Stomach (tissue), 4 donors: ENCODE data around the gene ADRA2A.

ENCODE experiments used
- EP300 ChIP-seq: sonication (generic); formaldehyde crosslinking; IDR thresholded peaks from one replicate; pipeline ENCODE4 v1.6.1; 2017; ENCODE audit warnings: antibody characterized with exemption
- POLR2A ChIP-seq, 4 donors: fragments of 450-650 bp; IDR thresholded peaks; one replicate each; pipeline ENCODE4 v1.6.1; 2016; ENCODE audit warnings: antibody characterized with exemption in 4 of 4, control low read depth in 2 of 4, mild to moderate bottlenecking in 1 of 4, moderate library complexity in 1 of 4
- POLR2AphosphoS5 ChIP-seq, 3 donors: sonication (generic); formaldehyde crosslinking; IDR thresholded peaks; one replicate each; pipeline ENCODE4 v1.6.1; 2016; ENCODE audit warnings: antibody characterized with exemption in 3 of 3
- TF ChIP-seq, protein P1 (sequence below), 7 experiments: fragments of 450-650 bp in 4 of 7; fragments of 200-600 bp in 3 of 7; sonication (generic) in 3 of 7; IDR thresholded peaks; one replicate each; pipeline ENCODE4 v1.5.1; 2016 to 2019; ENCODE audit warnings: antibody characterized with exemption in 7 of 7, control low read depth in 2 of 7, mild to moderate bottlenecking in 1 of 7

DNA sequence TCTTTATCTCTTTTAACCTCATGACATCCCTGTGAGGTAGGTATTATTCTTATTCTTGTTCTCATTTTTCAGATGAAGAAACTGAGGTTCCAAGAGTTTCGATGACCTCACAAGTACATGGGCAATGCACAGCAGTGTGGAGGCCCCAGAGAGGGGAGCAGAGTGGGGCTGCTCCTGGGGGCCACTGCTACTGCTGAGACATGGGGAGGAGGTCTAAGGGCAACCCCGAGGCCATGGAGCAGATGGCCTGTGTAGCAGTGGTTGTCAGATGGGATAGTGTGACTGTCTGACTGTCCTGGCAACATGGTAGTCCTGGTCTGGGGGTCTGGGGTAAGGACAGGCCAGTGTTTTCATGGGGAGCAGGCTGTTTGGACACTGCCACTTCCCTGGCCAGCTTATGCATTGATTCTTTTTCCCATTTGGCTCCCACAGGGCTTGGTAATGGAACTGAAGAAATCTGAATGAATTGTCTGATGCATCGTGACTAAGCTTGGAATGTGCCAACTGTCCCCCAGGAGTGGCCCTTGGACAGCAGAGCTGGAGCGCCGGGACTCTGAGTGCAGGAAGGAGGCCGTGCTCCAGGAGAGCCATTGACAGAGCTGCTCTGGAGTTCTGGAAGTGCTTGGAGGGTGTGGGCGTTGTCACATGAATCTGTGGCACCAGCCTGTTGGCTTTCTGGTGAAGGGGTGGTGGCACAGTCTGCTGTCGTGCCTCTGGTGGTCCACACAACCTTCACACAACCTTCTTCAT is 40.9 kb downstream of the ADRA2A start:
- TF ChIP-seq, protein P1, sequence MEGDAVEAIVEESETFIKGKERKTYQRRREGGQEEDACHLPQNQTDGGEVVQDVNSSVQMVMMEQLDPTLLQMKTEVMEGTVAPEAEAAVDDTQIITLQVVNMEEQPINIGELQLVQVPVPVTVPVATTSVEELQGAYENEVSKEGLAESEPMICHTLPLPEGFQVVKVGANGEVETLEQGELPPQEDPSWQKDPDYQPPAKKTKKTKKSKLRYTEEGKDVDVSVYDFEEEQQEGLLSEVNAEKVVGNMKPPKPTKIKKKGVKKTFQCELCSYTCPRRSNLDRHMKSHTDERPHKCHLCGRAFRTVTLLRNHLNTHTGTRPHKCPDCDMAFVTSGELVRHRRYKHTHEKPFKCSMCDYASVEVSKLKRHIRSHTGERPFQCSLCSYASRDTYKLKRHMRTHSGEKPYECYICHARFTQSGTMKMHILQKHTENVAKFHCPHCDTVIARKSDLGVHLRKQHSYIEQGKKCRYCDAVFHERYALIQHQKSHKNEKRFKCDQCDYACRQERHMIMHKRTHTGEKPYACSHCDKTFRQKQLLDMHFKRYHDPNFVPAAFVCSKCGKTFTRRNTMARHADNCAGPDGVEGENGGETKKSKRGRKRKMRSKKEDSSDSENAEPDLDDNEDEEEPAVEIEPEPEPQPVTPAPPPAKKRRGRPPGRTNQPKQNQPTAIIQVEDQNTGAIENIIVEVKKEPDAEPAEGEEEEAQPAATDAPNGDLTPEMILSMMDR (IDR thresholded peaks at IDR 0.05), result no peak
- TF ChIP-seq EP300 (no peak), POLR2AphosphoS5 (IDR thresholded peaks at IDR 0.05) (no peak), POLR2A (IDR thresholded peaks at IDR 0.05) (no peak)
